ENCODE measurements around the gene EPC1.

The EPC1 gene

GRCh38 chr10:32388258-32389027 is 41.5 kb upstream of the EPC1 start:
- no peak overlapping the region for H3K9ac ChIP-seq (ENCODE audit: low read length)
- no peaks in the 10 kb centered on the region for H3F3A ChIP-seq (ENCODE audit: insufficient read depth, low read length)
- TF ChIP-seq CTCF (IDR thresholded peaks at IDR 0.05; ENCODE audit: low read length) (no peak), EZH2 (IDR thresholded peaks at IDR 0.05; ENCODE audit: borderline replicate concordance, low read length) (no peak)
- no peaks in the 10 kb centered on the region for H3K9me3 ChIP-seq (ENCODE audit: low read length)
- no peak overlapping the region for H3K27ac ChIP-seq (ENCODE audit: low read depth, low read length, poor library complexity, severe bottlenecking)
- H3K4me1 ChIP-seq (ENCODE audit: insufficient read depth, low read length, severe bottlenecking) = no peaks in the 10 kb centered on the region
- no peaks in the 10 kb centered on the region for H3K9me2 ChIP-seq (ENCODE audit: low read depth, low read length)
- H3K4me3 ChIP-seq (ENCODE audit: low read depth, low read length, poor library complexity, severe bottlenecking) = no peak overlapping the region
- H3K36me3 ChIP-seq (ENCODE audit: insufficient read depth, low read length) = no peaks in the 10 kb centered on the region
- no peaks in the 10 kb centered on the region for H3K27me3 ChIP-seq (ENCODE audit: insufficient read depth, low read length)
- no peaks in the 10 kb centered on the region for H4K20me1 ChIP-seq (ENCODE audit: insufficient read depth, low read length)
- H3K79me2 ChIP-seq (ENCODE audit: insufficient read depth, low read length) = no peaks in the 10 kb centered on the region
- no peak overlapping the region for H2AFZ ChIP-seq (ENCODE audit: low read length)
- H3K4me2 ChIP-seq (ENCODE audit: low read length) = no peak overlapping the region

GRCh38 chr10:32386623-32387260 is 39.8 kb upstream of the EPC1 start:
- no peaks in the 10 kb centered on the region for H3K4me1 ChIP-seq (ENCODE audit: insufficient read depth, low read length, severe bottlenecking)
- no peak overlapping the region for H2AFZ ChIP-seq (ENCODE audit: low read length)
- H4K20me1 ChIP-seq (ENCODE audit: insufficient read depth, low read length) = no peaks in the 10 kb centered on the region
- no peaks in the 10 kb centered on the region for H3F3A ChIP-seq (ENCODE audit: insufficient read depth, low read length)
- no peaks in the 10 kb centered on the region for H3K9me2 ChIP-seq (ENCODE audit: low read depth, low read length)
- no peak overlapping the region for H3K27ac ChIP-seq (ENCODE audit: low read depth, low read length, poor library complexity, severe bottlenecking)
- H3K9me3 ChIP-seq (ENCODE audit: low read length) = no peaks in the 10 kb centered on the region
- no peak overlapping the region for H3K4me2 ChIP-seq (ENCODE audit: low read length)
- no peaks in the 10 kb centered on the region for H3K27me3 ChIP-seq (ENCODE audit: insufficient read depth, low read length)
- H3K36me3 ChIP-seq (ENCODE audit: insufficient read depth, low read length) = no peaks in the 10 kb centered on the region
- no peak overlapping the region for H3K9ac ChIP-seq (ENCODE audit: low read length)
- no peaks in the 10 kb centered on the region for H3K79me2 ChIP-seq (ENCODE audit: insufficient read depth, low read length)
- no peak overlapping the region for H3K4me3 ChIP-seq (ENCODE audit: low read depth, low read length, poor library complexity, severe bottlenecking)
- no peak for TF ChIP-seq EZH2 (IDR thresholded peaks at IDR 0.05; ENCODE audit: borderline replicate concordance, low read length)
- TF ChIP-seq CTCF (IDR thresholded peaks at IDR 0.05; ENCODE audit: low read length) = no peak

GRCh38 chr10:32384171-32384570 is 37.2 kb upstream of the EPC1 start:
- Histone ChIP-seq H3K9me2 (ENCODE audit: low read depth, low read length) (no peaks in the 10 kb centered on the region), H3K27me3 (ENCODE audit: insufficient read depth, low read length) (no peaks in the 10 kb centered on the region), H3F3A (ENCODE audit: insufficient read depth, low read length) (no peaks in the 10 kb centered on the region), H3K79me2 (ENCODE audit: insufficient read depth, low read length) (no peaks in the 10 kb centered on the region), H3K4me1 (ENCODE audit: insufficient read depth, low read length, severe bottlenecking) (peaks cover 9% of the 10 kb centered on the region), H3K27ac (ENCODE audit: low read depth, low read length, poor library complexity, severe bottlenecking) (no peak overlapping the region), H3K4me2 (ENCODE audit: low read length) (no peak overlapping the region), H3K9me3 (ENCODE audit: low read length) (no peaks in the 10 kb centered on the region), H4K20me1 (ENCODE audit: insufficient read depth, low read length) (no peaks in the 10 kb centered on the region), H2AFZ (ENCODE audit: low read length) (no peak overlapping the region), H3K9ac (ENCODE audit: low read length) (no peak overlapping the region), H3K4me3 (ENCODE audit: low read depth, low read length, poor library complexity, severe bottlenecking) (no peak overlapping the region), H3K36me3 (ENCODE audit: insufficient read depth, low read length) (no peaks in the 10 kb centered on the region)
- TF ChIP-seq CTCF (IDR thresholded peaks at IDR 0.05; ENCODE audit: low read length) (no peak), EZH2 (IDR thresholded peaks at IDR 0.05; ENCODE audit: borderline replicate concordance, low read length) (no peak)
